ENCODE data around the gene CFAP69.

- no peak for TF ChIP-seq YY1 (IDR thresholded peaks at IDR 0.05; ENCODE audit: insufficient read depth, insufficient read length)
- TF ChIP-seq ZNF274 (IDR thresholded peaks at IDR 0.05; ENCODE audit: low read depth, low read length): no peak
- TF ChIP-seq SUZ12 (IDR thresholded peaks at IDR 0.05; ENCODE audit: extremely low read depth, insufficient read depth, insufficient read length): no peak
These were observed at the start of gene CFAP69 for GRCh38 chr7:90244909-90245851.
